H1 (cell line): ENCODE data around the gene PPM1N. TPM values are rescaled to one million over a fixed set of nuclear protein-coding genes. Genes with fewer than 3 reads are reported as not detected.

Source experiments
- CTCF ChIA-PET: fragments of 300-600 bp; sonication (Branson Sonifier 250); formaldehyde crosslinking; loops from one replicate; lab custom pipeline; 2021; ENCODE audit not compliant: partially characterized antibody; lab: Charles Lee
- POLR2A ChIA-PET: fragments of 300-600 bp; sonication (Branson Sonifier 250); formaldehyde crosslinking; loops from one replicate; lab custom pipeline; 2021; ENCODE audit warnings: inconsistent platforms; ENCODE audit not compliant: partially characterized antibody; lab: Charles Lee
- DNase-seq, 2 experiments: peaks; one replicate each; pipeline versions ENCODE4 v3.0.0 to v3.0.0-alpha.2; 2010 to 2022; ENCODE audit warnings: low spot score in 2 of 2, low read depth in 1 of 2, mixed read lengths in 1 of 2
- FAIRE-seq: peaks from 2 replicates; lab custom pipeline; 2011; peaks lifted over from hg19 to GRCh38; lab: Jason Lieb, UNC
- H2AFZ ChIP-seq: 2 replicates; pipeline ENCODE4 v1.8.1; 2012; ENCODE audit warnings: low read length, inconsistent platforms
- H2AK5ac ChIP-seq: 2 replicates; pipeline ENCODE4 v1.6.1; 2013; ENCODE audit warnings: low read depth, low read length
- H2BK120ac ChIP-seq: replicated peaks from 2 replicates; pipeline ENCODE3; 2013; ENCODE audit warnings: low read depth, low read length, inconsistent platforms
- H2BK12ac ChIP-seq: 2 replicates; pipeline ENCODE4 v1.6.1; 2013; ENCODE audit warnings: low read depth, low read length
- H2BK15ac ChIP-seq: 2 replicates; pipeline ENCODE4 v1.6.1; 2013; ENCODE audit warnings: low read length
- H2BK20ac ChIP-seq: 2 replicates; pipeline ENCODE4 v1.6.1; 2013; ENCODE audit warnings: low read length
- H2BK5ac ChIP-seq: 2 replicates; pipeline ENCODE4 v1.6.1; 2013; ENCODE audit warnings: low read depth, low read length
- H3K14ac ChIP-seq: 2 replicates; pipeline ENCODE4 v1.6.1; 2013; ENCODE audit warnings: inconsistent platforms; ENCODE audit not compliant: insufficient read length
- H3K18ac ChIP-seq: 2 replicates; pipeline ENCODE4 v1.6.1; 2013; ENCODE audit warnings: low read length; ENCODE audit errors: extremely low read depth
- H3K23ac ChIP-seq: 2 replicates; pipeline ENCODE4 v1.6.1; 2013; ENCODE audit warnings: inconsistent platforms; ENCODE audit not compliant: insufficient read length
- H3K23me2 ChIP-seq: 2 replicates; pipeline ENCODE4 v1.6.1; 2013; ENCODE audit warnings: low read depth, low read length
- H3K27ac ChIP-seq: 2 replicates; pipeline ENCODE4 v1.6.1; 2011; ENCODE audit warnings: low read depth, low read length, inconsistent platforms
- H3K27me3 ChIP-seq, 4 experiments: replicated peaks in 1 of 4; 1 replicate in 1 of 4; 2 replicates in 3 of 4; pipeline versions ENCODE4 v1.6.1 to v1.8.1; 2011 to 2013; ENCODE audit warnings: low read length in 3 of 4, mild to moderate bottlenecking in 3 of 4, inconsistent platforms in 2 of 4, mixed read lengths in 2 of 4, moderate library complexity in 1 of 4; ENCODE audit not compliant: control insufficient read depth in 3 of 4, insufficient read depth in 3 of 4; ENCODE audit errors: extremely low read depth in 1 of 4
- H3K36me3 ChIP-seq, 4 experiments: 2 replicates each; pipeline versions ENCODE4 v1.6.1 to v1.8.1; 2011 to 2013; ENCODE audit warnings: mild to moderate bottlenecking in 4 of 4, low read length in 3 of 4, moderate library complexity in 2 of 4, control low read depth in 1 of 4, inconsistent platforms in 1 of 4; ENCODE audit not compliant: insufficient read depth in 4 of 4, control insufficient read depth in 2 of 4
- H3K4ac ChIP-seq: replicated peaks from 2 replicates; pipeline ENCODE3; 2013; ENCODE audit warnings: low read length, low read depth, mixed read lengths, inconsistent platforms; ENCODE audit not compliant: insufficient read length
- H3K4me1 ChIP-seq, 4 experiments: replicated peaks in 1 of 4; 1 replicate in 1 of 4; 2 replicates in 3 of 4; pipeline versions ENCODE4 v1.6.1 to v1.8.1; 2011 to 2013; ENCODE audit warnings: low read length in 3 of 4, inconsistent platforms in 2 of 4, mixed read lengths in 1 of 4; ENCODE audit not compliant: insufficient read depth in 4 of 4, control insufficient read depth in 3 of 4
- H3K4me2 ChIP-seq, 2 experiments: 2 replicates each; pipeline versions ENCODE4 v1.6.1 to v1.8.1; 2011 to 2013; ENCODE audit warnings: low read depth in 2 of 2, low read length in 2 of 2, control low read depth in 1 of 2, inconsistent platforms in 1 of 2, mild to moderate bottlenecking in 1 of 2; ENCODE audit not compliant: insufficient read depth in 1 of 2
- H3K4me3 ChIP-seq, 4 experiments: fragments of 200-600, 300-600 bp in 1 of 4; sonication (generic), shearing (Covaris generic), sonication (Bioruptor Twin) in 1 of 4; 2 replicates each; pipeline versions ENCODE4 v1.5.1 to v1.8.1; 2011 to 2016; ENCODE audit warnings: low read length in 4 of 4, low read depth in 3 of 4, control low read depth in 2 of 4, inconsistent platforms in 2 of 4, mild to moderate bottlenecking in 2 of 4, mixed read lengths in 1 of 4, moderate library complexity in 1 of 4; ENCODE audit not compliant: insufficient read depth in 2 of 4; ENCODE audit errors: extremely low read depth in 1 of 4
- H3K56ac ChIP-seq: replicated peaks from 2 replicates; pipeline ENCODE3; 2013; ENCODE audit warnings: low read depth, mild to moderate bottlenecking, mixed read lengths, low read length, inconsistent platforms; ENCODE audit not compliant: insufficient read length
- H3K79me1 ChIP-seq: 2 replicates; pipeline ENCODE4 v1.6.1; 2013; ENCODE audit warnings: low read depth, low read length, control low read depth
- H3K79me2 ChIP-seq, 2 experiments: 2 replicates each; pipeline versions ENCODE4 v1.6.1 to v1.8.1; 2012 to 2013; ENCODE audit warnings: low read length in 2 of 2, mild to moderate bottlenecking in 2 of 2, inconsistent platforms in 1 of 2; ENCODE audit not compliant: insufficient read depth in 2 of 2, control insufficient read depth in 1 of 2
- H3K9ac ChIP-seq, 4 experiments: replicated peaks in 1 of 4; 1 replicate in 1 of 4; 2 replicates in 3 of 4; pipeline versions ENCODE4 v1.6.1 to v1.8.1; 2011 to 2013; ENCODE audit warnings: low read depth in 3 of 4, low read length in 3 of 4, control low read depth in 2 of 4, mild to moderate bottlenecking in 2 of 4, moderate library complexity in 2 of 4, inconsistent platforms in 1 of 4; ENCODE audit errors: extremely low read depth in 1 of 4
- H3K9me3 ChIP-seq, 2 experiments: 2 replicates each; pipeline versions ENCODE4 v1.6.1 to v1.8.1; 2012 to 2013; ENCODE audit warnings: mild to moderate bottlenecking in 2 of 2, moderate library complexity in 2 of 2, control low read depth in 1 of 2, inconsistent platforms in 1 of 2, low read depth in 1 of 2, low read length in 1 of 2, mixed read lengths in 1 of 2; ENCODE audit not compliant: insufficient read depth in 2 of 2
- H4K20me1 ChIP-seq, 2 experiments: replicated peaks in 1 of 2; 2 replicates each; pipeline versions ENCODE3 to v1.8.1; 2011 to 2013; ENCODE audit warnings: inconsistent platforms in 2 of 2, low read length in 2 of 2, mild to moderate bottlenecking in 1 of 2; ENCODE audit not compliant: insufficient read depth in 2 of 2, control insufficient read depth in 1 of 2
- H4K5ac ChIP-seq: 2 replicates; pipeline ENCODE4 v1.6.1; 2013; ENCODE audit warnings: low read length, low read depth, mixed read lengths, inconsistent platforms; ENCODE audit not compliant: insufficient read length
- H4K8ac ChIP-seq: 2 replicates; pipeline ENCODE4 v1.8.0; 2013; ENCODE audit warnings: mild to moderate bottlenecking, moderate library complexity, low read length, inconsistent platforms; ENCODE audit not compliant: insufficient read depth; ENCODE audit errors: extremely low read depth
- H4K91ac ChIP-seq: replicated peaks from 2 replicates; pipeline ENCODE3; 2013; ENCODE audit warnings: low read length, mixed read lengths, inconsistent platforms; ENCODE audit not compliant: insufficient read length
- CHD1 ChIP-seq: IDR thresholded peaks from 2 replicates; pipeline ENCODE4 v1.6.1; 2012; ENCODE audit warnings: low read depth, low read length, improper control_type of control experiment
- CHD2 ChIP-seq: IDR thresholded peaks from 2 replicates; pipeline ENCODE4 v1.6.1; 2012; ENCODE audit warnings: low read length, improper control_type of control experiment
- CREB1 ChIP-seq: IDR thresholded peaks from 2 replicates; pipeline ENCODE4 v1.6.1; 2012; ENCODE audit warnings: inconsistent platforms
- FOSL1 ChIP-seq: IDR thresholded peaks from 2 replicates; pipeline ENCODE4 v1.6.1; 2011; ENCODE audit warnings: mild to moderate bottlenecking, low read depth, low read length, moderate library complexity; ENCODE audit not compliant: insufficient read depth
- GTF2F1 ChIP-seq: IDR thresholded peaks from 2 replicates; pipeline ENCODE4 v1.6.1; 2012; ENCODE audit warnings: low read depth, low read length, improper control_type of control experiment, borderline replicate concordance
- HDAC2 ChIP-seq, 2 experiments: fragments of 300-600 bp in 1 of 2; sonication (generic) in 1 of 2; IDR thresholded peaks; 2 replicates each; pipeline ENCODE4 v1.6.1; 2011 to 2012; ENCODE audit warnings: low read depth in 2 of 2, low read length in 2 of 2, mild to moderate bottlenecking in 2 of 2, moderate library complexity in 2 of 2, borderline replicate concordance in 1 of 2, inconsistent platforms in 1 of 2
- RAD21 ChIP-seq, 2 experiments: IDR thresholded peaks in 1 of 2; conservative IDR thresholded peaks in 1 of 2; 2 replicates each; pipeline ENCODE4 v1.6.1; 2011; ENCODE audit warnings: low read depth in 2 of 2, low read length in 2 of 2, improper control_type of control experiment in 1 of 2, inconsistent platforms in 1 of 2, mild to moderate bottlenecking in 1 of 2, moderate library complexity in 1 of 2
- RXRA ChIP-seq: IDR thresholded peaks from 2 replicates; pipeline ENCODE4 v1.6.1; 2011; ENCODE audit warnings: low read depth, mild to moderate bottlenecking, low read length, moderate library complexity; ENCODE audit not compliant: insufficient read depth
- SP4 ChIP-seq: IDR thresholded peaks from 2 replicates; pipeline ENCODE4 v1.6.1; 2012; ENCODE audit warnings: low read length, inconsistent platforms
- WGBS, 2 experiments: shearing (Covaris generic) in 1 of 2; methylation state at CpG; one replicate each; pipeline versions ENCODE4 v1.1.6 to v1.1.7; 2013 to 2015; ENCODE audit warnings: low lambda C conversion rate in 2 of 2, mixed read lengths in 2 of 2, inconsistent platforms in 1 of 2, low coverage in 1 of 2, missing lambda C conversion rate in 1 of 2; ENCODE audit not compliant: insufficient replicate concordance in 2 of 2, insufficient coverage in 1 of 2, insufficient read length in 1 of 2; ENCODE audit errors: extremely low coverage in 1 of 2, missing lambda C conversion rate in 1 of 2; 5-methylcytosine and 5-hydroxymethylcytosine counted together
- polyA plus RNA-seq, 7 experiments: library from polyadenylated mRNA; depleted of rRNA in 3 of 7; stranded (reverse) in 5 of 7; unstranded in 2 of 7; fragments of >200 nt in 5 of 7; fragments of 200-250 nt in 2 of 7; gene quantifications; 1 replicate in 5 of 7; 2 replicates in 1 of 7; 4 replicates in 1 of 7; pipeline versions ENCODE4 v1.2.1 to v1.2.3, GENCODE V29; 2011 to 2013; ENCODE audit warnings: missing spikeins in 2 of 7, mixed read lengths in 2 of 7
- total RNA-seq: library from RNA; stranded (reverse); fragmentation: NEBNext Ultra II Directional; extraction: Animal tissue kit (Norgen Biotek cat#: 25700); gene quantifications from 2 replicates; pipeline ENCODE4 v1.2.1, GENCODE V29; 2021

PPM1N gene
- total and polyA plus RNA-seq, 2 of the 8 experiments (the other 6 are each of a cell fraction or from before 2014, with no cell fraction given): 12.2 to 14.4 TPM

GRCh38 chr19:45483033-45483432, 15.2 kb upstream of the PPM1N start:
- Histone ChIP-seq H3K4me3 (no peak overlapping the region), H4K91ac (no peak overlapping the region), H3K23ac (no peak overlapping the region), H3K27me3 (no peaks in the 10 kb centered on the region), H3K4me2 (no peak overlapping the region), H3K9me3 (no peaks in the 10 kb centered on the region), H3K56ac (no peak overlapping the region), H4K20me1 (peaks cover 0 to 2% of the 10 kb centered on the region in 2 experiments), H3K23me2 (peaks cover 2% of the 10 kb centered on the region), H3K79me1 (no peaks in the 10 kb centered on the region), H2AFZ (no peak overlapping the region), H3K4ac (no peak overlapping the region), H2BK12ac (no peak overlapping the region), H3K27ac (no peak overlapping the region), H3K36me3 (no peaks in the 10 kb centered on the region; a peak in 1 of 8 replicates), H3K14ac (no peak overlapping the region), H2BK120ac (no peak overlapping the region), H3K79me2 (no peaks in the 10 kb centered on the region), H3K18ac (no peak overlapping the region), H4K8ac (no peak overlapping the region), H4K5ac (no peak overlapping the region), H2BK15ac (no peak overlapping the region), H2BK5ac (no peak overlapping the region), H3K4me1 (peaks cover 0 to 4% (median 0%) of the 10 kb centered on the region in 4 experiments; a peak in 2 of 7 replicates), H3K9ac (no peak overlapping the region), H2AK5ac (no peak overlapping the region), H2BK20ac (no peak overlapping the region)
- POLR2A ChIA-PET: no interaction called here
- TF ChIP-seq RAD21 (IDR thresholded peaks at IDR 0.05 in 1 of 2, conservative IDR thresholded peaks at IDR 0.05 in 1 of 2; ENCODE audit: low read depth in 2 of 2, low read length in 2 of 2): no peak
- TF ChIP-seq RXRA: no peak
- no peak for TF ChIP-seq CREB1
- no peak for TF ChIP-seq CHD1
- no peak for TF ChIP-seq CHD2
- TF ChIP-seq SP4: no peak
- no peak for TF ChIP-seq HDAC2 (IDR thresholded peaks at IDR 0.05; ENCODE audit: borderline replicate concordance in 1 of 2, low read depth in 2 of 2, low read length in 2 of 2)
- no peak for TF ChIP-seq FOSL1
- TF ChIP-seq GTF2F1: no peak
- no peak for FAIRE-seq
- DNase-seq: no peak
- CTCF ChIA-PET: interaction anchor here (32.9 kb wide), 1 partner anchor 50 kb away, joined by 760 read pairs; the partner anchor contains the start of gene ERCC1
- WGBS, 2 experiments: 88% methylated on average over 5 of the region's 5 CpGs; no CpG with 5 or more reads in 1 of the 2 experiments
